NCI-H82 treated with DMSO at 0.1 percent for 48 hours (cell line): Measurements from ENCODE around the gene FRMD4A.

ENCODE experiments used
- DNase-seq: peaks from one replicate; lab custom pipeline; 2025; ENCODE audit not compliant: unreplicated experiment; lab: John Stamatoyannopoulos, UW

The FRMD4A gene

DNA sequence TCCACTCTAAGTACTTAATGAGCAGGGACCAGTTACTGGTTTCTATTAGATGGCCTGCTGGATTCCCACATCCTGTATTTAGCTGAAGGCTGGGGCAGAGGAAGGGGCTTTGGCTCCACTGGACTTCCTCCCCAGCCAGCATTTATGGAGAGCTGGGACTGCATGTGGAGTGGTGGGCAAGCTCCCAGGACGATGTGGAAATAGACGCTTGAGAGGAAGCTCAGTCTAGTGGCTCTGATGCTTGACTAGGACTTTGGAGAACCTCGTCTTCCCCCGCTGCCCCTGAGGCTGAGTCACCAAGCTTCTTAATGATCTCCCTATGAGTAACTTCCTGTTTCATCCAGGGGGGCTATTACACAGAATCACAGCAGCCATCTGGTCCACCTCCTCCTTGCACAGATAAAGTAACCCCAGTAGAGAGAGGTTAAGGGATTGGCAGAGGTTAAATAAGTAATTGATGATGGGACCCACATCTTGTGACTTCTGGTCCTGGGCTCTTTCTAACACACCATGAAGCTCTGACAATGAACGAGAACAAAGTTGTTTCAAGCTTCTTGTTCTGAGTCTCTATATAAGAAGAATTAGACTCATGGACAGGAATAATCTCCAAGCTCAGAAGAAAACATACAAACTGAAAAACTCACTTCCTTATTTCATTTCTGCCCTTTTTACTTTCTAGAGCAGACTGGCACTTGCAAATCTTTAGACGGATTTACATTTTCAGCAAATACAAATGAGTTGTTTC lies 617.7 kb downstream of the FRMD4A start:
- no peak for DNase-seq

DNA sequence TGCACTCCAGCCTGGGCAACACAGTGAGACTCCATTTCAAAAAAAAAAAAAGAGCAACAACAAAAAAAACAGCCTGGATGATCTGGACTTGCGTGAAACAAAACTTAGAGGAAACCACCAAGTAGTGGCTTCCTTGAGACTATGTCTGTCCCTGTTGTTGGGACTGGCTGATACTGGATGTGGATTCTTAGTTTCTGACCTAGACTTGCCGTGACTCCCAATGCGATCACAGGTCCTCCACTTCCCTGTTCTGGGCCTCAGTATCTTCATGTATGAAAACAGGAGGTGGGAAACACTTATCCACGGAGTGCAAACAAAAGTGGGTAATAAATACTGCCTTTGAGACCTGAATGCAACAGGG lies 618.3 kb downstream of the FRMD4A start:
- no peak for DNase-seq

DNA sequence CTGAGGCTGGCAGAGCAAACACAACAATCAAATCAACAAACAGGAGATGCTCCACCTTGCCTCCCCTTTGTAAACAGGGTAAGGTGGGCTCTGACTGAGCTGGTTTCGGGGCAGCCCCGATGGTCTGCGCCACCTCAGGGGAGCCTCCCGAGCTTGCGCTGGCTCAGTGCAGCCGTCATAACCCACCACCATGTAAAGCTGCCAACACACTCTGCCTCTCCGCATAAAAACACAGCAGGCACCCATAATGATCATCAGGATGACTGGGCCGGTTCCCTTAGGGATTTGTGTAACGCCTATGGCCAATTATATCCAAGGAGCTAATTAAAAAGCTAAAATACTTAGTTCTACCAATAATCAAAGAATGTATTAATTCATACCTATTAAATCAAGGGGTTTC lies 619.4 kb downstream of the FRMD4A start:
- DNase-seq: no peak

DNA sequence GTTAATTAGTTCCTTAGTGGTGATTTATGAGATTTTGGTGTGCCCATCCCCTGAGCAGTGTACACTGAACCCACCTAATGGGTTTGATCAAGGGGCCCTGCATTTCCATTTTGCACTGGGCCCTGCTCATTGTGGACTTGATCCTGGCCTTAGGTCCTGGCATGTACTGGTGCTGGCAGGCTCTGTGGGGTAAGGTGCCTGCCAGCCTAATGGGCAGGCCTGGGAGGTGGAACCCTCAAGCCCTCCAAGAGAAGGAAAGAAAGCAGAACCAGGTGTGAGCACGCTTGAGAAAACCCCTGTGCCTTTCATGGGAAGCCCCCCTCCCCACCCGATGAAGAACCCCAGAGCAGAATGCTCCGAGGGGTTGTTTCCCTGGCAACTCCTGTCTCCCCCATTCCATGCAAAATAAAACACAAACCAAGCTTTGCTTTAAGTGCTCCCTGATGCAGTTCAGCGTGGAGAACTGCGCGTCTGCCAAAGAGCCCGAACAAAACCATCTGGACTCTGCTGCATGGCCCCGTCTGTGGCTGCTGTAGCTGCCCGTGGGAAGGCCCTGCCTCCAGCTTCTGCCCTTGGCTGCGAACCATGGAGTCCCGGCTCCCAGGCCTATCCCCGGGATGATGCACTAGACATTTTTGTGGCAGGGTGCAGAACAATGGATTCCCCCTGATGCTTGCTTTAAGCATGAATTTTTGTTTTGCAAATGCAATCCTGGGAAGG lies 620.6 kb downstream of the FRMD4A start:
- DNase-seq: no peak

DNA sequence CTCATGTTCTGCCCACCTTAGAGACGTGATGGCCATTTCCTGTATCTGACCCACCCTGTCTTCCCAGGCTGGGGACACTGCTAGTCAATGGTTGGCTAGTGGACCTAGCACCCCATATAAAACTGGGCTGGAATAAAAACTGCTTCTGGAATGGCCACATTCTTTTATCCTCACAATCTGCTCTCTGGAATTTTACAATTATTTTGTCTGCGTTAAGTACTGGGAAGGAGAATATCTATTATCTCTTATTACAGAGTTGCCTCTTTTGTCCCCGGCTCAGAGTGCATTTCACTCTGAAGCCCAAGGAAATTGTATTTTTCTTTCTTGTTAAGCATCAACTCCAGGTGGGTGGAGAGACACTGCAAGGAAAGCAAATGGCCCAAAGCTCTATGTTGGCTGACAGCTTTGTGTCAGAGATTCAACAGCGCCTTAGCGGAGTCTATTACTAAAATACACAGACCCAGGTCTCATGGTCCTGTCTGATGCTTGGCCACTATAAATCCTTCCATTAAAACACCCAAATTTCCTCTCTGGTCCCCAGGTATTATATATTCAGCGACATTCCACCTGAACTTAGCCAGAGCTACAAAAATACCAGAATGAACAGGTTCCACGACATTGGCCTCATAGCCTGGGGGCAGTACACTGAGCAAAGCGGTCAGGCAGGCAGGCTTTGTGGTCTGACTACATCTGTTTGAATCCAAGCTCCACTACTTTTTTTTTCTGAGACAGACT lies 622.3 kb downstream of the FRMD4A start:
- DNase-seq: no peak

DNA sequence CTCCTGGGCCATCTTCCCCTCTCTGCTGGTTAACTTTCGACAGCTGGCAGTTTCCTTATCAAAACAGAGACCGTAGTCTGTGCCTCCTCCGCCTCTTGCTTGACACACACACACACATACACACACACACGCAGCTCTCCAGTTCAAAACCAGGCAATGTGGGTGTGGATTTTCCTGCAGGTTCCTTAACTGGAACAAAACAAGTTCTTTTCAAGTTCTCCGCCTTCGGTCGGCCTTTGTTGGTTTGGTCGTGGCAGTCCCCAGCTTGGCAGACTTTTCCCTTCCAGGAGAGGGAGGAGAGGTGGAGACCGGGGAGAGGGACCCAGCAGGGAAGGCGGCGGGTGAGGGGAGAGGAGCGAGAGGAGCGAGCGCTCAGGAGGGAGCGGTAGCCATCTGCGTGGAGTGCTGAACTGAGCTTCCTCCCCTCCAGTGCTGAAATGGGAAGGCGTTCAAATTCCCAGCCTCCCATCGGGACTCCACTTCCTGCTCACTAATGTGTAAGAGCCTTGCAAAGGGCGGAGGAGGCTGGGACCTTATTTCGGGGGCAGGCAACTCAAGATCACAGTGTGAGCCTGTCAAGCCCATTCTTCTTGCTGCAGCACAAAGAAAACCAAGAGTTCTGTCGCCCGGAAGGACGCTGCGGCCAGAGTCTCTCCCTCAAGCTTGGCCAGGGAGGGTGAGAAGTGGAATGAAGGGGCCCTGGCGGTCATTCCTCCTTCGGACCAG lies 623.4 kb downstream of the FRMD4A start:
- no peak for DNase-seq

DNA sequence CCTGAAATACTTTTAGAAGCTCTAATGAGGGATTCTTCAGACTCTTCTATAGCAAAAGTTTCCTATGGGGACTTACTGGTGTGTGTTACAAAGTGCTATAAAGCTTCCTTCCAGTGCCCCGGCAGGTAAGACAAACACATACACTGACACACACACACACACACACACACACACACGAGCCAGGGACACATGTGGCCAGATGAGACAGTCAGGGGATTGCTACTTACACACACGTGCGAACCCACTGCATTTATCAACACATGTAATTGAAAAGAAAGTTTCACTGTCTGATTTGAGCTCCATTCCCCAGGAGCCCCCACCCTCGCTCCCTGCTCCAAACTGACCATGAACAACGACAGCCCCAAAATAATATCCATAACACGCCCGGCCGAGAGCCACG lies 624.1 kb downstream of the FRMD4A start:
- no peak for DNase-seq

DNA sequence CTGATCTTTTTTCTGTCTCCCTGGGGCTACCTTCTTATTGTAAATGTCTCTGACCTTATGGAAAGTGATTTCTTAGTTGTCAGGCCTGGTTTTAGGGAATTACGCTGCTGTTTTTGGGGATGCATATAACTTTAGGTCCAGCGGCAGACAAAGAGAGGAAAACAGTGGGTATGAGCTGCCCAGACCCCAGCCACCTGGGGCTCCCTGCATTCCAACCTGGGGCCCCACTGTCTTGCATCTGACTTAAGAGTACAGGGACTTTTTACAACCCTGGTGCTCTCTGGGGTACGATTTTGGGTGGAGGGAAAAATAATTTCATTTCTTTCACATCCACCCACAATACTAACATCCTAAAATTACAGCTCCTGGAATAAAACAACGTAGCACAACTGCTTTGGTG lies 624.5 kb downstream of the FRMD4A start:
- no peak for DNase-seq

DNA sequence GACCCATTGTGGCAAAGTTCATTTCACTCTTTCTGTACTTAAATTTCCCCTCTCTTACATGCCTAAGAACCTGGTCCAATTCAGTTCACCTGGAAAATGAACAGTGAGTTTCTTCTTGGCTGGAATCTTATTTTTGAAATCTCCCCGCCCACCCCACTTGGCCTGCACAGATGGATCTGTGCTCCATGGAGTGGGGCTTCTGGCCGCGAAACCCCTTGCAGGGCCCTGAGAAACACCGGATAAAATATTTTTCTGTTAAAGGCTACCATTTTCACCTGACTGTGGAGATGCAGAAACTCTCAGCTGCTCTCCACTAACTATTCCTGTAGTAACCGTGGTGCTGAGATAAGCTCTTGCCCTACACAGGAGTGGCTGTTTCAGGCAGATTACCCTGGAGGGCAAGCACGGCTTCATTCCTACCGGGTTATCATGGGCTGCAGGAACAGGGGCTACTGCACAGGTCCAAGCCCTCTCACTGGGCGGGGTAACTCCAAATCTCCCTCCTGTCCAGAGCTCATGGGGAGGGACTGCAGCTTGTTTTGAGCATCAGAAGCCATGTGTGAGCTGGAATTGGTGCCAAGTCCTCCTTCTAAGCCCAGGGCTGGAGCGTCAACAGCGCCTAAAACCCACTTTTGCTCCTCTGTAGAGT lies 625.1 kb downstream of the FRMD4A start:
- no peak for DNase-seq

DNA sequence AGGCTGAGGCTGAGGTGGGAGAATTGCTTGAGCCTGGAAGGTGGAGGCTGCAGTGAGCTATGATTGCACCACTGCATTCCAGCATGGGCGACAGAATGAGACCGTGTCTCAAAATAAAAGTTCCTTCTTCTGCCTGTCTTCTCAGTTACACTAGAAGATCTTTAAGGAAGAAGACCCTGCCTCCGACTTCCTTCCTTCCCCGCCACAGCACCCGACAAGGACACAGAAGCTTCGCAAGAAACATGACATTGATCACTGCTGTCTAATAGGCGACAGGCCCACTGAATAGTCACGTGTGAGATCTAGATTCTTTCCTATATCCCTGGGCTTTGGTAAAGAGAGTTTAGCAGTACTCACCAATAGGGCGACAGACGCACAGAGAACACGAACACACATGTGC lies 625.8 kb downstream of the FRMD4A start:
- no peak for DNase-seq

DNA sequence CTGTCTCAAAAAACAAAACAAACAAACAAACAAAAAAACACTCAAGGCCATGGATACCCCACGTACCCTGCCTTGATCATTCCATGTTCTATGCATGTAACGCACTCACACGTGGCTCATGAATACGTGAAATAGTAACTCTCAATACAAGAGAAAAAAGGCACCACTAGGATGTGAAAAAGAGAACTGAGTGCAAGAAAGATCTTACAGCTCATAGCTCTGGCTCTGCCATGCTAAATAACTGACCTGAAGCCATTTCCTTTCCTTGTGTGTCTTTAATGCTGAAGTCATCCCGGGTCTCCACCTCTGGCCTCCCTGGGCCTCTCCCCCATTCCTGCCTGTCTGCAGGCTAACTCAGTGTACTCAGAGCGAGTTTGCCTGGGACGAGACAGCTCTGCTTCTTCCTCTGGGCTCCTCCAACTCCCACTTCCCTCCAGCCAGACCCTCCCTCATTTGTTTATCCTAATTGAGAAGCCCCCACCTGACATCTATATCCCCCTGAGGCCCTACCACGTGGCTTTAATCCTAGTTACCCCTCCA lies 626.7 kb downstream of the FRMD4A start:
- no peak for DNase-seq

DNA sequence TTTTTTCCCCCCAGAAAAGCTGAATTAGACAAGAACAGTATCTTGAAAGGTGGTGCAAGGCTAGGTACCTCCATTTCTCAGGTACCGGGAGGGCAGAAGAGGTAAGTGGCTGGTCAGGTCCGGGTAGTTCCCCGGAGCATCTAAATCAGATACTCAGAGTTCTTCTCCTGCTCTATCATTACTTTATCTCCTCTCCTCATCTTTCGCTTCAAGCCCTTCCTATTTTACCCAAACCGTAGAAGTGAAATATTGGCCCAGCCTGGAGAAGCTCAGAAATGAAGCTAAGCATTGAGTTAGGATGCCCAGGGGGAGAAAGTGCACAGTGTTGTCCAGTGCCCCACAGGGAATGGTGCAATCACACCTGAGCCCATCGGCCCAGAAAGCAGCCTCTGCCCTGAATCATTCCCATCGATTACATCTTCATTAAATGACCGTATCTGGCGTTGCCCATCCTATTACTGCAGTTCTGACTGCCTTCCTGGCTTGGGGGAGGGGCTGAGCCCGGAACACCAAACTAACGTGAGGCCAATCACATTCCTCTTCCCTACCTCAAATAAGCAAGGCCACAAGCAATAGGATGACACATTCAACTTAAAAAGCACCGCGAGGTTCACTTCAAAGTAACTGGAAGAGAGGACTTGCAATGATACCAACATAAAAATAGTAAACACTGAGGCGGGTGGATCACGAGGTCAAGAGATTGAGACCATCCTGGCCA lies 627.5 kb downstream of the FRMD4A start:
- DNase-seq: no peak

DNA sequence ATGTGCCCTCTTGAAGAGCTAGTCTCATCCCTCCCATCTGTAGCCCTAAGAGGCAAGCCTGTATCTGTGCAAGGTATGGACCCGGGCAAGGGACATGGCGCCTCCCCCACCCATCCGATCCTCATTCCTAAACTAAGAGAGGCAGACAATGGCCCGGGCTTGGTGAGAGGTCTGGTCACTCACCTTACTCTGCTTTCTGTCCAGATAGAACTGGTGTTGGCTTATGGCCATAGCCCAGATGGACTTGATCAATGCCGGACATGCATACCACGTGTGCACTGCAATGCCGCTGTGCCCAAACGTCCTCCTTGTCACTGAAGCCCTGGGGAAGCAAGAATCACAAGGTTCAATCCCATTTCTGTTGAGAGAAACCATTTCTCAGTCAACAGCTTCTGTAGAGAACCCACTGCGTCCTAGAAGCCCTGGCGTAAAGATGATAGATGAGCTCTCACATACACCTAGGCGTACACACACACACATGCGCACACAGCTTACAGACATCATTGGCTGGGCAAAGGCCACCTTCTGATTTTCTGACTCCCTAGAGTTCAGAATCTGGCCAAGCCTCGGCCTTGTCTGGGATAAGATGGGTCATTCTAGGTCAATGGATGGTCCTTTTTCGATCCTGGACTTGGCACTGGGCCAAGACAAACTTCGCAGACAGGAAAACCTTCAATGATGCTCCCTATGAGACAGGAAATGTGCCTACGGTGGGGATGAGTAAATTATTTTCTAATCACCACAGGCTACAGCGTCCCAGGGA lies 629.4 kb downstream of the FRMD4A start:
- DNase-seq: no peak

DNA sequence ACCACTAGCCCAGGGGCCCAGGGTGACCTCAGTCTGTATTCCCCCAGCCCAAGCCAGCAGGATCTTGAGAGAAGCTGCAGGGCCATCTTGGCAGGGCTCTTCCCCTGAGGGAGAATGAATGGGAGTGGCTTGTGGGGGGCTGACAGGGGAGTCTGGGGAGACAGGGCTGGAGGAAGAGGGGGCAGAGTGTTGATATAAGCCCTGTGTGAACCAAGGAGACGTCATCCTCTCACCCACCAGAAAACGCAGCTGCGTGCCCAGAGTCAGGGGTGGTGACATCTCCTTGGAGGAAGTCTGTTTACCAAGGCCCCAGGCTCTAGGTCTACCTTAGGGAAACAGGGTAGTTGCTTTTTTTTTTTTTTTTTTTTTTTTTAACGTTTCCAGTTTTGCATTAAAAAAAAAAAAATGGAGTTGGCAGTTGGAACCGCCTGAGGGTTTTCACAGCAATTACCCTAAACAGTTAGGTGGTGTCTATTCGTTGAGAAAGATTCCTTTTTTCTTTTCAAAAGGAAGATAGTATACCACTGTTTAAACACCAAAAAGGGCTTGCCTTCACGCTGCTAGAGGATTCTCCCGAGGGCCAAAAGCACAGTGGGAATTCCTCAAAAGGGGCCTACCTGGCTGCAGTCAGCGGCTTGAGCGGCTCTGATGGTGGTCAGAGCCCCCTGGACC lies 630.1 kb downstream of the FRMD4A start:
- DNase-seq: no peak

DNA sequence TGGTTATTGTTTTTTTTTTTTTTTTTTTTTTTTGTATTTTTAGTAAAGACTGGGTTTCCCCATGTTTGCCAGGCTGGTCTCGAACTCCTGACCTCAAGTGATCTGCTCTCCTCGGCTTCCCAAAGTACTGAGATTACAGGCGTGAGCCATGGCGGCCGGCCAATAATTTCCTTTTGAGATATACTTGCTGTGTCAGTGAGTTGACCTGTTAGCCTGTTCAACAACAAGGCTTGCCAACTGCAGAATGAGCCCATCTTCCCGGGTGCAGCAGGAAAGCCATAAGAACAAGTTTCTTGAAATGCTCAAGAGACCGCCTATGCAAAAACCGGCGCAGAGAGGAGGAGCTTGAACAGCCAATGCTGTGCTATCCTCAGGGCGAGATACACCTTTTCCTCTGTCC lies 631.5 kb downstream of the FRMD4A start:
- no peak for DNase-seq

DNA sequence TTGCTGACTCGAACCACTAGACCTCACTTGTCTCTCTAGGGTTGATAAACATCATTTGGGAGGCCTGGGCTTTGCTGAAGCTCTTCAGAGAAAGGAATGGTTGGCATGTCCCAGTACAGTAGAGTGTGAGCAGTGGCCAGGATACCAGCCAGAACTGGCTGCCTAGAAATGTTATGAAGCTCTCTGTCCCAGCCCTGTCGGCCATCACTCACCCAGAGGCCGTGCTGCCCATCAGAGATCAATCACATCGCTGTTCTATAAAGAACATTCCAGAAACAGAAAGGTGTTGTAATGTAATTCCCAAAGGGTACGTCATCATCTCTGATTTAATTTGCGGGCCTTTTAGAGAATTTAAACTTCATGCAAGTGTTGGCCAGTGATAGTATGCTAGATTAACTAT lies 632.5 kb downstream of the FRMD4A start:
- no peak for DNase-seq

DNA sequence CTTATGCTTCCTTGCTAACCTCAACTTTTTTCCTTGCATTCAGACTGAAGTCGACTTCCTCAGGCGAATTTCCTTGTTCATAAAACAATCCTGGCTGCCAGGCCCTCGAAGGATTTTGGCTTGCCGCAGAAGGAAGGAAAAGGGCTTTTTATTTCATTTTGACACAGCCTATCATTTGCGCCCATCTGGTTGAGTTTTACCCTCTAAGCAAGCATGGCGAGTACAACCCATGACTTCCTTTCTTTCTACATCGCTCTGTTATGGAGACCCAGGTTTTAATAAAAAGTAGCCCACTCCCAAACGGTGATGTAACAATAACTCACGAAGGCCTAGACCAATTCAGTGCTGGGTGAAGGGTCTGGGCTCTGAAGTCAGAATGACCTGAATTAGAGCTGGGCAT lies 634.7 kb downstream of the FRMD4A start:
- DNase-seq: no peak

DNA sequence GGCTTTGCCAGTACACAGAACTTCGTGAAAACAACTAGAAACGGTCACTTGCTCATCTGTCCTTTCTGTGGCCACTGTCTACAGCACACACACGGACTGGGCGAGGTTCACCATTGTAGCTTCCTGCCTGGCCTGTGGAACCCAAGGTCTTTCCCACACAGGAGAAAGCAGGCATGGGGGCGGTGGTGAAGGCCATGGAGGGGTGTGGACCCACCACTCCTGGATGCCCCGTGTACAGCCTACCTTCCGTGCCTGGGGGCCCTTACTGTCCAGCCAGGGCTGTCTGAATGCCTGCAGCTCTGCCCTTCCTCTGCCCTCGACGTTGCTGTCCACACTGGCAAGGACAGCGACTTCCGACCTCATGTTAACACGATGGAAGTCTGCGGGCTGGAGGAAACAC lies 635.1 kb downstream of the FRMD4A start:
- DNase-seq: no peak
